Progenitor cell of endocrine pancreas (in vitro differentiated cells): ENCODE results near the gene KCNH4. TPM values are rescaled to one million over a fixed set of nuclear protein-coding genes. Genes with fewer than 3 reads are reported as not detected.

ENCODE experiments used
- DNase-seq: peaks from one replicate; pipeline ENCODE4 v3.0.0; 2021; ENCODE audit warnings: low spot score; ENCODE audit not compliant: unreplicated experiment
- H3K27ac Mint-ChIP-seq: 2 replicates; pipeline ENCODE4 v1.8.0; 2021; ENCODE audit warnings: mild to moderate bottlenecking, moderate library complexity, mixed read lengths
- H3K27me3 Mint-ChIP-seq: 2 replicates; pipeline ENCODE4 v1.8.0; 2021; ENCODE audit warnings: mixed read lengths
- H3K36me3 Mint-ChIP-seq: 2 replicates; pipeline ENCODE4 v1.8.0; 2022; ENCODE audit warnings: mixed read lengths; ENCODE audit not compliant: insufficient read depth
- H3K4me1 Mint-ChIP-seq: 2 replicates; pipeline ENCODE4 v1.8.0; 2021; ENCODE audit warnings: low read depth, mixed read lengths
- H3K4me3 Mint-ChIP-seq: 2 replicates; pipeline ENCODE4 v1.8.0; 2021; ENCODE audit warnings: low read depth, mild to moderate bottlenecking, moderate library complexity, mixed read lengths
- H3K9me3 Mint-ChIP-seq: 2 replicates; pipeline ENCODE4 v1.8.0; 2021; ENCODE audit warnings: low read depth, mixed read lengths
- CTCF ChIP-seq: fragments of 200-600 bp; sonication (generic); IDR thresholded peaks from one replicate; pipeline ENCODE4 v1.5.0; 2021; ENCODE audit warnings: antibody characterized with exemption, mild to moderate bottlenecking; ENCODE audit not compliant: unreplicated experiment
- total RNA-seq: library from RNA; stranded (reverse); gene quantifications from 2 replicates; pipeline ENCODE4 v1.2.1, GENCODE V29; 2021

The KCNH4 gene
- total RNA-seq, 1 donor from 2014 or later = not detected

- peaks cover 4% of the 10 kb centered on the region for H3K36me3 Mint-ChIP-seq
- H3K4me3 Mint-ChIP-seq = no peak overlapping the region
- TF ChIP-seq CTCF = peak; percentile 81
Observed at GRCh38 chr17:42116705-42117396, 64.1 kb downstream of the KCNH4 start.

GRCh38 chr17:42114118-42114517, 66.8 kb downstream of the KCNH4 start:
- Mint-ChIP-seq H3K36me3 (peaks cover 4% of the 10 kb centered on the region), H3K27ac (no peak overlapping the region), H3K4me1 (no peaks in the 10 kb centered on the region), H3K27me3 (peaks cover 8% of the 10 kb centered on the region), H3K9me3 (no peaks in the 10 kb centered on the region), H3K4me3 (no peak overlapping the region)
- no peak for TF ChIP-seq CTCF
- no peak for DNase-seq

More at GRCh38 chr17:42116705-42117396, 64.1 kb downstream of the KCNH4 start:
- peak; percentile 65 for DNase-seq
- no peaks in the 10 kb centered on the region for H3K9me3 Mint-ChIP-seq
- peak overlapping the region; percentile 3 for H3K27ac Mint-ChIP-seq
- no peaks in the 10 kb centered on the region for H3K27me3 Mint-ChIP-seq
- peaks cover 4% of the 10 kb centered on the region for H3K4me1 Mint-ChIP-seq

GRCh38 chr17:42113293-42114069, 67.5 kb downstream of the KCNH4 start:
- H3K9me3 Mint-ChIP-seq = no peaks in the 10 kb centered on the region
- H3K4me1 Mint-ChIP-seq = no peaks in the 10 kb centered on the region
- no peak overlapping the region for H3K27ac Mint-ChIP-seq
- no peak for TF ChIP-seq CTCF
- H3K27me3 Mint-ChIP-seq = peaks cover 13% of the 10 kb centered on the region
- peaks cover 4% of the 10 kb centered on the region for H3K36me3 Mint-ChIP-seq
- DNase-seq = no peak
- no peak overlapping the region for H3K4me3 Mint-ChIP-seq

GRCh38 chr17:42112552-42113176, 68.3 kb downstream of the KCNH4 start, which contains the start of gene DHX58:
Gene DHX58 (minus strand): TSS chr17:42112714. CDS start chr17:42111892, 822 bp downstream.
- Mint-ChIP-seq H3K4me1 (no peaks in the 10 kb centered on the region), H3K9me3 (no peaks in the 10 kb centered on the region), H3K36me3 (peaks cover 4% of the 10 kb centered on the region), H3K27ac (no peak within 1 kb of the TSS), H3K4me3 (no peak within 1 kb of the TSS), H3K27me3 (peaks cover 20% of the 10 kb centered on the region)
- TF ChIP-seq CTCF = no peak
- no peak for DNase-seq

- H3K4me1 Mint-ChIP-seq = no peaks in the 10 kb centered on the region
- TF ChIP-seq CTCF = no peak
- peaks cover 3% of the 10 kb centered on the region for H3K36me3 Mint-ChIP-seq
- H3K27me3 Mint-ChIP-seq = peaks cover 23% of the 10 kb centered on the region
- DNase-seq = no peak
- no peaks in the 10 kb centered on the region for H3K9me3 Mint-ChIP-seq
- H3K4me3 Mint-ChIP-seq = no peak overlapping the region
- H3K27ac Mint-ChIP-seq = no peak overlapping the region
Observed at GRCh38 chr17:42111871-42112551, 68.9 kb downstream of the KCNH4 start.
